Measurements from ENCODE around the gene MAP1B.
"Not testable (repeated sequence)": the region's sequence is repeated elsewhere in the genome, so short reads cannot be mapped to it uniquely, and the experiment has no call there.

MAP1B gene

DNA sequence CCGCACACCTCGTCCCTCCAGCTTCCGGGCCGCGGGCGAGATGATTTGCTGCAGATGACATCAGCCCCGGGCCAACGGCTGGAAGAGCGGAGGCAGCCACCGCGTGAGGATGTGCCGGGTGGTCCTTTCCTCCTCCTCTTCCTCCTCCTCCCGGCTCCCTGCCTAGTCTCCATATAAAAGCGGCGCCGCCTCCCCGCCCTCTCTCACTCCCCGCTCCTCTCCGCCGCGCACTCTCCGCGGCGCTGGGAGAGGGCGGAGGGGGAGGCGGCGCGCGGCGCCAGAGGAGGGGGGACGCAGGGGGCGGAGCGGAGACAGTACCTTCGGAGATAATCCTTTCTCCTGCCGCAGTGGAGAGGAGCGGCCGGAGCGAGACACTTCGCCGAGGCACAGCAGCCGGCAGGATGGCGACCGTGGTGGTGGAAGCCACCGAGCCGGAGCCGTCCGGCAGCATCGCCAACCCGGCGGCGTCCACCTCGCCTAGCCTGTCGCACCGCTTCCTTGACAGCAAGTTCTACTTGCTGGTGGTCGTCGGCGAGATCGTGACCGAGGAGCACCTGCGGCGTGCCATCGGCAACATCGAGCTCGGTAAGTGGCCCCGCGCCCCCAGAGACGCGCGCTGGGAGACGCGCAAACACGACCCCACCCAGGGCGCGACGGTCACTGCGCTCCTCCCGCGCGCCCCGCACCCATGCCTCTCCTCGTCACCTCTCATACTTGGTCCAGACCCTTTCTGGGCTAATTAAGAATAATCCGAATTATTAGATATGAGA lies at the start of gene MAP1B:
TSS of gene MAP1B (plus strand) at position 345 of the 770 bp plus-strand sequence. CDS start at position 402, 57 bp downstream.
- no peak for DNase-seq (ENCODE audit: low read depth in 2 of 2, low spot score in 1 of 2)

DNA sequence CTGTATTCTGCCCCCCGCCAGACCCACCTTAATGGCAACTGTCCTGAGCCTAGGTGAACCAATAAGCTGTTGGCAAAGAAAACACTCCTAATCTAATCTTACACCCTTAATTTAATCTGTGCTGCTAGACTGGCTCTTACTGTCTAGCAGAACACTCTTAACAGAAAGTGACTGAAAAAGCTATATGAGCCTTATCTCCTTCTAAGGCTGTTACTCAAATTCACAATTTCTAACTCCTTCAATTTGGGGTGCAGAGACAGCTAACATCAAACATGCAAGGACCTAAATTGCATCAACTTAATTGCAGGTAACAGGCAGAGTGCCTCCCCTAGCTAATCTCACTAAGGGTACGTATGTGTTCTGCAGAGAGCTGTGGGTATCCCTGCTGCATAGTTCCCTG lies 49.5 kb upstream of the MAP1B start:
- DNase-seq (ENCODE audit: low read depth in 2 of 2, low spot score in 1 of 2), result no peak

DNA sequence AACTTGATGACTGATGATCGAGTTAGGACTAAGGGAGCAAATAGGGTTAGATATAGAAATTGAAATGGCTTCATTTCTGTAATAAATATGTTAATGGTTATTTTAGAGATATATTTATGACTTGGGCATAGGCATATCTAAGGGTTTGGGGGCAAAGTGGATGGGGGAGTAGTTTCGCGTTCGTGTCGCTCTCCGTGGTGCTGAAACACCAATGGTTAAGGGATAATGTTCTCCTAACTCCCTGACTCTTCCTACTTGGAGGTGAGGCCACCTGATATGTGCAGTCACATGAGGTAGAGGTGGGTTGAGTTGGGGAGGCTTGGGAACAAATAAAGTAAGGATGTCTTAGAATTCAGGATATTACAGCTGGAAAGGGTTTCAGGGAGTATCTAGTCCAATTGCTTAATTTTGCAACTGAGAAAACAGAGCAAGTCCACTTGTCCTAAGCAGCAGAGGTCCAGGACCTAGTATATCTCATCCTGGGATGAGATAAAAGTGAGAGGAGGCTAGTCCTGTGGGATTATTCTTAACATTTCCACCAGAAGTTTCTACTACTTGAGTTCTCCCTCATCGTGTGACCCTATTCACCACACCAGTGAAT lies 44.0 kb upstream of the MAP1B start:
- no peak for DNase-seq (ENCODE audit: low read depth in 2 of 2, low spot score in 1 of 2)

DNA sequence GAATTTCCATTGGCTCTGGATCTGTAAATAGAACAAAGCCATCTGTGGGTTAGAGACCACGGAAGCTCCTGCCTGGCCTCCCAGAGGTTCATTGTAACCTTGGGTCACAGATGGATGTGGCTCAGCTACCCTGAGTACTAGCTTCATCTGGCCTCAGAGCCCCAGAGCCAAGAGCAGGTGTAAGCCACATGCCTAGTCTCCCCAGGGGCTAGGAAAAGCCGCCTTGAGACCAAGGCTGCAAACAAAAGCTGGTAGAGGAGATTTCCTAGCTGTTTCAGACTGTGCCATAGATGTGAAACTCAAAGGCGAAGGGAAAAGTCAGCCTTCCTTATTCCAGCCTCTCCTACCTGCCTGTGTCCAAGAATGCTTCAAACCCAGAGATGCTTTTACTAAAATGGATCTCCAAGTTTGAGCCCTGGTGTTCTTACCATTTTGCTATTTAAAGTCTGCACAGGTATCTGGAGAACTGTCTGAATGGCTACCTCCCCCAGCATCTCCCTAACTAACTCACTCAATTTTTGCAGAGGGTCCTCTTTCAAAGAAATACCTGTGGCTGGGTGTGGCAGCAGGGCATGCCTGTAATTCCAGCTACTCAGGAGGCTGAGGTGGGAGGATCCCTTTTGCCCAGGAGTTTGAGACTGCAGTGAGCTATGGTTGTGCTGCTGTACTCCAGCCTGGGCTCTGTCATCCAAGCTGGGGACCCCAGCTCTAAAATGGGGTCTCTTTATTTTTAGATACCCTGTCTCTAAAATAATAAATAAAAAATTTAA lies 42.3 kb upstream of the MAP1B start:
- DNase-seq (ENCODE audit: low read depth in 2 of 2, low spot score in 1 of 2), result no peak

DNA sequence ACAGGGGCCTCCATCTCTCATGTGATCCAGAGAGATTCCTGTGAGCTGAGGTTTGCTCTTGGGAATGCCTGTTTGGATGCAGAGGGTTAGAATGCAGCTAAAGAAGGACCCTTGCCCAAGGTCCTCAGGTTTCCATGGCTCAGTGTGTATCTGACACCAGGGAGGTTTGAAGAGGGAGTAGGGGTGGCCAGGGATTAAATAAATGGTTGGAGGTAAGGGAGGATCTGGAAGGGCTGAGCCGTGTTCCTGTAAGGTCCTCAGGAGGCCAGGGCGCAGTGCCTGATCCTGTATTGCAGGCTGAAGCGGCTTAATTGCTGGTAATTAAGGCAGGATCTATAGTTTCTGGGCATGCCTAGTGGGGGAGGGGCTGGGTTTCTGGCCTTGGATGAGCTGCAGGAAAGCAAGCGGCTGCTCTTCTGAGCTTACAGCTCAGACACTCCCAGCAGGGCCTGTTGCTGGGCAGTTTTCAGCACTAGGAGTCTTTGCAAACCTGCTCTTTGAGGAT lies 41.5 kb upstream of the MAP1B start:
- no peak for DNase-seq (ENCODE audit: low read depth in 2 of 2, low spot score in 1 of 2)

DNA sequence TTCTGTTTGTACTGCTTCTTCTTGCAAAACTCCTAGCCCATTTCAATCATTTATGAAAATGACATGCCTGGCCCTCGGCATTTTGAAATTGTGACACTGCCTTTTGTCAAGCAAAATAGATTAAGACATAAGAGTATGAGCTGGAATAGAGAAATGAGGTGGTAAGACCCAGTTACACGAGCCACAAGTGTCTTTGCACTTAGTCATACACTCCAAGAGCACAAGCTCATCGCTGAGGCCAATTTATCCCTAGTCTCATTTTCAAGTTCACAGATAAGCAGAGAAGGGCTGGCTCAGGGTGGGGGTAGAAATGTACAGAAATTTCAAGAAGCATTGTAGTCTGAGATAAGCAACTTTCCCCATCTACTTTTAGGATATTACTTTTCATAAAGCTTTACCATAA lies 40.6 kb upstream of the MAP1B start:
- DNase-seq (ENCODE audit: low read depth in 2 of 2, low spot score in 1 of 2), result no peak

DNA sequence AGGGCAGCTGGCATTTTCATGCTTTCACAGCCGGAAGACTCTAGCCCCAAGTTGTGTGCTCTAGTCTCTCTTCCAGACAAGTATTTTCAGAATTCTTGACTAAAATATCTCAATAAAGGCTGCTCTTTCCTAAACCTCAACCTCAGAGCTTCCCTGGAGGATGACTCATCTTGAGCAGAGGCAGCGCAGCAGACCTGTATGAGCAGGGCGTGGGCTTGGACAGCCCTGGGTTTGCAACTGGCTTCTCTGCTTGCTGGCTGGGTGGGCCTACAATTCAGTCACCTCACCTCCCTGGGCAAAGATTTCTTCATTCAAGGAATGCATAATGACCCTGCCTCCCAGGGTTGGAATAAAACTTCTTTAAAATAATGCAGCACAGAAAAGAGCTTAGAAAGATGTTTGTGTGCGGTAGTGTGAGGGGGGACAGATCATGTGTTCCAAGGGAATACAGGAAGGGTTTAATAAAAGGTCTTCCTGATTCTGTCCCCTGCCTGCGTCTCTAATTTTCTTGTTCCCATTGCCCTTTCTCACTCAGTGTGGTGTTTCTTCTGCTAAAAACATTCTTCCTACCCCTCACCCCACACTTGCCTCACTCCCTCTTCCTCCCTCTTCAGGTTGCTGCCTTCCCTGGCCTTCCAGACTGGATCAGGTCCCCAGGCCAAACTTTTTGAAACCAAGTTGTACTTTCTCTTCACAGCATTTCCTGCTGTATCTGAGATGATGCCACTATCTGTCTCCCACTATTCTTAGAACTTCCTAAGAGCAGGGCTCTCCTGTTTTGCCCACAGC lies 39.4 kb upstream of the MAP1B start:
- no peak for DNase-seq (ENCODE audit: low read depth in 2 of 2, low spot score in 1 of 2)

DNA sequence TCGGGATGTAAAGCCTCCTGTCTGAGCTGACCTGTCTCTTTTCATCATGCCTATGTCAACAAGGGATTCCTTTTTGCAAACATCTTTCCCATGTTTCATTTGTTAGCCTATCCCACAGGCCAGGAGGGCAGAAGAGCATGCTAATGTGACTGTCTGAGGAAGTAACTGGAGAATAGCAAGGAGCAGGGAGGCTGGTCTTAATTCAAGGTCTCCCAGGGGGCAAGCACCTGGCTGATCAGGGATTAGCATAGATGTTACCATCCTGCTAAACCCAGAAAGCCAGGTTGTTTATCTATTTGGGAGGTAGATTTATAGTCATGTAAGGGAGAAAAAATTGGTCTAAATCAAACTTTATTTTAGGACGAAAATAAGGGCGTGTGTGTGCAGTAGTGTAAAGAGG lies 36.7 kb upstream of the MAP1B start:
- DNase-seq (ENCODE audit: low read depth in 2 of 2, low spot score in 1 of 2), result no peak

DNA sequence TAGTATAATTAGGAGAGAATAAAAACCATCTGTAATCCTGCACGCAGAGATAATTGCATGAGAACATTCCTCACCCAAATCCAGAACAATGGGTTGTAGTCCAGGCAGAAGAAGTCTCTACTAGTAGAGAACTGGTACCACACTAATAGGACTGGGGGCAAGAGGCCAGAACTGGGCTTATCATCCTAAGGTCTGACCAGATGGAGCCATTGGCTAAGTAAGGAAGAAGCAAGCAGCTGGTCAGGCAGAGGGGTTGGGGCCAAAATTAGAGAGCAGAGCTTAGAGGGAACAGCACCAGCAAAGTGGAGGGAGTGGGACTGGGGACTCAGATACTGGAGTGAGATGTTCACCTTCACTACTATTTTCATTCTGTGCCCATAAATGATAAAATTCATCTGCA lies 35.4 kb upstream of the MAP1B start:
- DNase-seq (ENCODE audit: low read depth in 2 of 2, low spot score in 1 of 2), result no peak

DNA sequence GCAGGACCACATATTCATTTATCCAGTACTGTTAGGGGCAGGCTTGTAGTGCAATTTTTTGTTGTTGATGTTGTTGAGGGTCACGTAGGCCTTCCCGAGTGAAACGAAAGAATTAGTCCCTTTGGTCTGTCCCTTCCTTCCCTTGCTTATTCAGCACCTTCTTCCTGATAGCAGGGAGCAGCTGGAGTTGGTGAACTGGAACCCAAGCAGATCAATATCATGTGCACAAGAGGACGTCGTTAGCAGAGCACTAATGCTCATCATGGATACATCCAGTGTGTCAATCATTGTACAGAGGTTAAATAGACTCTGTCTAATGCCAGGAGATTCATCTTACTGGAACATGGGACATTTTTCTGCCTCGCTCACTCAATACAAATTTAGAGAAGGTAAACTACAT lies 33.0 kb upstream of the MAP1B start:
- no peak for DNase-seq (ENCODE audit: low read depth in 2 of 2, low spot score in 1 of 2)

DNA sequence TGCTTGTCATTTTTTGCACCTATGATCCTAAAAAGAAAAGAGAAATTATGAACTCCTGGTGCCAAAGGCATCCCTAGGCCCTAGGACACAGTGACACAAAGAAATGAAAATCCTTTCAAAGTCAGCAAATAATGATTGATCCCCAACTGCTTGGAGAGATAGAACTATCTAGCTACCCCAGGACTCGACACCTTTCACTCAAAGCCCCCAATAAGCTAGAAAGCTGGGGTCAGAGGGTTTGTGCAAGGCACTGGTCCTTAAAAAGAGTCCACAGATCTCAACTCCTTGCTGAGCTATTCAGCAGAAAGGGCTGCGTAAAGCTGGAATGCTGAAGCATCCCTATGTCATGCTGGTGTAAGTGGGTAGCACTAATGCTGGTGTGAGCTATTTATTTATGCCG lies 31.8 kb upstream of the MAP1B start:
- no peak for DNase-seq (ENCODE audit: low read depth in 2 of 2, low spot score in 1 of 2)

DNA sequence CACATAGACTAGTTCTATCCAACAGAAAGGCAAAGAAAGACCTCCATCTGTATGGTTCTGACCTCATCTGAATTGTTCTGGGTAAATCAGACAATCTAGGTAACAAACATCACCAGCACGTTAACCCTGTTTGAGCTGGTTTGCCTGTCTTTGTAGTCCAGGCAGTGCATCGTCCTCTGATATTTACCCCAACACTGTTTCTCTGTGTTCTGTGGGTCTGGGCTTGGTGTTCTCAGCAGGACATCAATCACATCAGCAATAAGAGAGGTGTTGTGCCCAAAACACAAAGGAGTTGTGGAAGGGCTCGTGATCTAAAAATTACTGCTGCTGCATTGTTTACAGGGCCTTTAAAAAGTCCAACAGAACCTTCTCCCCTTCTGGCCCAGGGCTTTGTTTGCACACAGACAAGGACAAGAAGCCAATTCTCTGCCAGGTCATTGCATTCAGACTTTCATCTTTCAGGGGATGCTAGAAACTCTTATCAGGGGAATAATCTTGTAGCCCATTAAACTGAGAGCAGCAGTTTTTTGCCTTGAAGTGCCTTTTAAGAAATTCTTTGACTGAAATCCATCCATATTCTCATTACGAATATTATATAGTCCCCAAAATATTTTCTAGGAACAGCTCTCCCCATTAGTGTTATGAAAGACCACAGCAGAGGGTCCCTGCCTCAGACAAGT lies 30.5 kb upstream of the MAP1B start:
- no peak for DNase-seq (ENCODE audit: low read depth in 2 of 2, low spot score in 1 of 2)

DNA sequence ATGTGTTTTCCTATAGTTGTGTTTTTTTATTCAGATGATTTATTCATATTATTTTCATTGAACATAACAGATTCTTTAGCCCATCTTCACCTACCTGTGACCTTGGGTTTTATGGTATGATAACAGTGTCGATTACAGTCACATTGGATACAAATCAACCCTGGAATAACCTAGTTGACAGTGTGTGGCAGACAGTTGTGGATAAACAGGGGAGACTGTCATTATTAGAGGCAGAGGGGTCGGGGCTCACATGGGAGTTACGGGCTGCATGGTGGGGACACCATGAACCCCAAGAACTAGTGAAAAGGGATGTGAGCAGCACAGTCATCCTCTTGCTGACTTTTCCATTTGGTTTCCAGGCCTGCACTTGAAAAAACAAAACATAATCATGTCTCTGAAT lies 29.9 kb upstream of the MAP1B start:
- no peak for DNase-seq (ENCODE audit: low read depth in 2 of 2, low spot score in 1 of 2)

DNA sequence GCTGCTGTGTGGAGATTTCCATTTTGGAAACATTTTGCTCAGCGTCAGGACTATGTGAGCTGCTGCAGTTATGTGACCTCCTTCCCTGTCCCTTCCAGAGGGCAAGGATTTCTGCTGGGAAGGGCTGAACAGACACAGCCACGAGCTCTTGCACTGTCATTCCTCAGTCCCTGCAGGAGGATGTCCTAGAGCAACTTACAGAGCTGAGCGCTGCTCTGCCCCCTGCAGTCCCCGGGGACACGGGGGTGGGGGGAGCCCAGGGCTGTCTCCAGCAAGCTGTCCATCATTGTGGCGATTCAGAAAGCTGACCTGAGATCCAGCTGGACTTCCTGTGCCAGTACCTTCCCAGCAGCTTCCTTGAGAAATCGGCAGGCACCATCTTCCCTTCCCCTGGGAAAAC lies 28.0 kb upstream of the MAP1B start:
- DNase-seq (ENCODE audit: low read depth in 2 of 2, low spot score in 1 of 2), result no peak

DNA sequence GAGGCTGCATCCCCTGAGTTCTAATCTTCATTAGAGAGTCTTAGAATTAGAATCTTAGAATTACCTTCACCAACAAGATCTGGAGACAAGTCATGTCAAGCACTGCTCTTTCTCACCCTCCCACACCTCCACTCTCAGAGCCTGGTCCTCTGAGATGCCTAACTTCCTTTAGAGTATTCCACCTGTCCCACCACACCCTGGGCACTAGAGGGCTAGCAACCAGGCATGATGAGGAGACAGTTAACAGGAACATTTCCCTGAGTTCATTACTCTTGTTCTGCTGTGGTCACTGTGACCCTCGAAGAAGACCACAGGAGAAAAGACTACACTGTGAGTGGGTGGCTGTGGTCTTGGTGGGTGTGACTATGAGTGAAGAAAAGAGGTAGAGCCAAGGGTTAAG lies 25.2 kb upstream of the MAP1B start:
- no peak for DNase-seq (ENCODE audit: low read depth in 2 of 2, low spot score in 1 of 2)

DNA sequence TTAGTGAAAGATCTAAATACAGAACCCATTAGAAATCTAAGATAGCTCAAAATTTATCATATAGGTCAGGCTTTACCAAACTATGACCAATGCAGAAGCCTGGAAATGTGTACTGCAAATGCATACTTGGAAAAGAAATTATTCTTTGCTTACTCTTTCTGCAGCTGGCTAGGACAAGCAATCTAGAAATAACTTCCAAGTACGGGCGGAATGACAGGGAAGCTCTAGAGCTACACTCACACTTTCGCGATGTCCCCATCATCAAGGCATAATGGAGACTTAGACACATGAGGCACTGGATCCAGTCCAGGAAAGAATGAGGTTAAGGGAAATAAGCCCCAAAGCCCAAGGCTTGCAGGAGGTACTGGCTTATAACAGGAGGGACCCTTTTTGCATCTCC lies 22.4 kb upstream of the MAP1B start:
- no peak for DNase-seq (ENCODE audit: low read depth in 2 of 2, low spot score in 1 of 2)

DNA sequence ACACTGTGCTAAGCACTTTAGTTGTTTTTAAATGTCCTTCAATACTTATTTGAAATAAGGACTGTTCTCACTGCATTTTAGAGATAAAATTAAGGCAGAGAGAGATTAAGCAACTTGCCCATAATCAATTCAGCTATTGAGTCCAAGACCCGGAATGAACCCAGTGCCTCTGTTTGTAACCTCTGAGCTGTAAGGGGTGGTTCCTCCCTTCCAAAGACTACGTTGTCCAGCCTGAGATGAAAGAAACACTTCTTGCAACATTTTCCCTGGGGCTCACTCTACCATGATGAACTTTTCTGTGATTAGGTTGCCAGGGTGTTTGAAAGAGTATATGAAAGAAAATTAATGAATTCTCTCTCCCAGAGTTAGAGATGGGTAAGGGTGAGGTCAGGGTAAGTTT lies 22.0 kb upstream of the MAP1B start:
- no peak for DNase-seq (ENCODE audit: low read depth in 2 of 2, low spot score in 1 of 2)

DNA sequence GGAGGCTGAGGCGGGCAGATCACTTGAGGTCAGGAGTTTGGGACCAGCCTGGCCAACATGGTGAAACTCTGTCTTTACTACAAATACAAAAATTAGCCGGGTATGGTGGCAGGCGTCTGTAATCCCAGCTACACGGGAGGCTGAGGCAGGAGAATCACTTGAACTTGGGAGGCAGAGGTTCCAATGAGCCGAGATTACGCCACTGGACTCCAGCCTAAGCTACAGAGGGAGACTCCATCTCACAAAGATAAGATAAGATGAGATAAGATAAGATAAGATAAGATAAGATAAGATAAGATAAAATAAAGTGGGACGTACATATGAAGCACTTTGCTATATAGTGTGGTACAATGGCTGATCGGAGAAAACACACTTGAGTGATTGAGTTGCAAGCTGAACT lies 17.6 kb upstream of the MAP1B start:
- DNase-seq (ENCODE audit: low read depth in 2 of 2, low spot score in 1 of 2), result not testable (repeated sequence)

DNA sequence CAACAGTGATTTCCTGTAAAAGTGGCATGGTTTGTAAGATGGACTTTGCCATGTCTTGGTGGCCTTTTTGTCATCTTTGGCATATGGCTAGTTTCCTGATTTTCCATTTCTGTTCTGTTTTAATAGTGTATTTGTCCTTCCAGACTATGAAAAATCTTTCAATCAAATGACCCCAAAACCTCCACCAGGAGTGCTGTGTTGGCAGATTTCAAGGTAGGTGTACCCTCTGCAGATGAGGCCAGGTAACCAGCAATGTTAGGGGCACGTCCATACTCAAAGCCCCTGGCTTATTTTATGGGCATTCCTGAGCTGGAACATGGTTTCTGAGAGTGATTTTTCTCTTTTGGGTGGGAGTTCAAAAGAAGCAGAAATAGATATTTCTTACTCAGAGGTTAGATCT lies 15.2 kb upstream of the MAP1B start:
- DNase-seq (ENCODE audit: low read depth in 2 of 2, low spot score in 1 of 2), result no peak

DNA sequence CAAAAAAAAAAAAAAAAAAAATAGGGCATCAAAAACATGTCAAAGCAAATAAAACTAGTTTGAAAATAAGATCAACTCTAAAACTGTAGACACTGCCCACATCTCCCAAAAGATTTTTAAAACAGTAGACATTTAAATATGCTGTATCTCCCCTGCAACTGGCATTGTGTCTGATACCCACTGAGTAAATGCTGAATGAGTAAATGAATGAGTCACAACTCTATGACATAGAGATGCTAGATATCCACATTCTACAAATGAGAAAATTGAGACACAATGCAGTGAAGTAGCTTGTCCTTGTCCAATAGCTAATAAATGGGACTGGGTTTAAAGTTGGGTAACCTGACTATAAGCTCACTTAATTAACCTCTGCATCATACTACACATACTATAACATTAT lies 14.1 kb upstream of the MAP1B start:
- DNase-seq (ENCODE audit: low read depth in 2 of 2, low spot score in 1 of 2), result no peak

DNA sequence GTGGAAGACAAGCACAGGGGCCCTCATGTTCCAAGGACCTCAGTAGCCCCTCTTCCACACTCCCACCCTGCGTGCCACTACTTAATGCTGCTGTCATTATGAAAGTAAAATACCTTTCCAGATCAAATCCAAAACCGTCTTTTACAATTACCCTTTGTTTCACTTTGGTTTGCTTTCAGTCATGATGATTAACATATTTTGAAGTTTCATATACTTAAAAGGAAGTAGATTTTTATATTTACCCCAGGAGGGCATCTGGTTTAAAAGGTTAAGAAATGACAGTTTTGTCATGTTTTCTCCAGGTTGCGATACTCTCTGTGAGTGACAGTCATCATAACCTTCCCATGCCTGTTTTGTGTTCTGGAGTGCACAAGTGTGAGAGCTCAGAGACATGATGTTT lies 13.5 kb upstream of the MAP1B start:
- DNase-seq (ENCODE audit: low read depth in 2 of 2, low spot score in 1 of 2), result no peak
